ENCODE results near the gene RHOD. TPM values are rescaled to one million over a fixed set of nuclear protein-coding genes. Genes with fewer than 3 reads are reported as not detected.
A peak's percentile ranks its signal among the peaks of the same experiment; 100 is the strongest.

RHOD gene
- total RNA-seq, 1 experiment from 2014 or later, result not detected

- peak; percentile 94 for DNase-seq (ENCODE audit: low read depth)
These were observed 23.7 kb upstream of the RHOD start for GRCh38 chr11:67032830-67033551.

- DNase-seq (ENCODE audit: low read depth), result peak; percentile 95
These were observed 22.9 kb upstream of the RHOD start for GRCh38 chr11:67033661-67034166.

- no peak for DNase-seq (ENCODE audit: low read depth)
These were observed 22.3 kb upstream of the RHOD start for GRCh38 chr11:67034350-67034749.

GRCh38 chr11:67040147-67040546 is 16.5 kb upstream of the RHOD start:
- DNase-seq (ENCODE audit: low read depth), result no peak

GRCh38 chr11:67041602-67042001 is 15.0 kb upstream of the RHOD start:
- DNase-seq (ENCODE audit: low read depth), result no peak

- no peak for DNase-seq (ENCODE audit: low read depth)
These were observed 12.9 kb upstream of the RHOD start for GRCh38 chr11:67043572-67044349.

- DNase-seq (ENCODE audit: low read depth), result no peak
These were observed 12.2 kb upstream of the RHOD start for GRCh38 chr11:67044496-67044895.

GRCh38 chr11:67045314-67045713 is 11.3 kb upstream of the RHOD start:
- DNase-seq (ENCODE audit: low read depth), result peak; percentile 91

GRCh38 chr11:67048515-67049130 is 8.0 kb upstream of the RHOD start:
- no peak for DNase-seq (ENCODE audit: low read depth)

GRCh38 chr11:67050139-67050538 is 6.5 kb upstream of the RHOD start:
- no peak for DNase-seq (ENCODE audit: low read depth)

GRCh38 chr11:67051180-67051893 is 5.3 kb upstream of the RHOD start:
- DNase-seq (ENCODE audit: low read depth), result no peak

GRCh38 chr11:67051945-67052488 is 4.6 kb upstream of the RHOD start:
- DNase-seq (ENCODE audit: low read depth), result no peak

GRCh38 chr11:67052891-67053290 is 3.8 kb upstream of the RHOD start:
- DNase-seq (ENCODE audit: low read depth), result no peak

GRCh38 chr11:67053896-67054329 is 2.7 kb upstream of the RHOD start:
- DNase-seq (ENCODE audit: low read depth), result peak; percentile 78

GRCh38 chr11:67054346-67054835 is 2.3 kb upstream of the RHOD start:
- DNase-seq (ENCODE audit: low read depth), result peak; percentile 93

GRCh38 chr11:67054836-67055523 is 1.7 kb upstream of the RHOD start:
- peak; percentile 95 for DNase-seq (ENCODE audit: low read depth)

GRCh38 chr11:67055812-67056211 is 835 bp upstream of the RHOD start:
- no peak for DNase-seq (ENCODE audit: low read depth)

GRCh38 chr11:67057205-67057672 is 592 bp downstream of the RHOD start:
- no peak for DNase-seq (ENCODE audit: low read depth)

GRCh38 chr11:67058506-67058905 is 1.9 kb downstream of the RHOD start:
- no peak for DNase-seq (ENCODE audit: low read depth)

GRCh38 chr11:67059671-67060070 is 3.0 kb downstream of the RHOD start:
- DNase-seq (ENCODE audit: low read depth), result no peak

- DNase-seq (ENCODE audit: low read depth), result peak; percentile 66
These were observed 3.5 kb downstream of the RHOD start for GRCh38 chr11:67060111-67060522.

Measured in Daoy (cell line).